HEK293T (cell line): Measurements from ENCODE around the gene MT2A.
A peak's percentile ranks its signal among the peaks of the same experiment; 100 is the strongest.

Experiments
- CTCF ChIA-PET: fragments of 350-600 bp; formaldehyde crosslinking; extraction: SDS; loops from one replicate; lab custom pipeline; 2021; ENCODE audit warnings: antibody characterized with exemption, inconsistent platforms; lab: Yijun Ruan, JAX
- POLR2A ChIA-PET: fragments of 350-600 bp; formaldehyde crosslinking; extraction: SDS; loops from one replicate; lab custom pipeline; 2020; ENCODE audit warnings: antibody characterized with exemption, inconsistent platforms; lab: Yijun Ruan, JAX
- DNase-seq: peaks from one replicate; pipeline ENCODE4 v3.0.0; 2012; ENCODE audit warnings: mixed read lengths; ENCODE audit errors: extremely low spot score
- ARNT ChIP-seq: fragments of 450-650 bp; IDR thresholded peaks from 2 replicates; pipeline ENCODE4 v1.6.1; 2017; ENCODE audit warnings: mild to moderate bottlenecking
- BHLHE40 ChIP-seq: fragments of 450-650 bp; IDR thresholded peaks from 2 replicates; pipeline ENCODE4 v1.6.1; 2016; ENCODE audit warnings: mild to moderate bottlenecking, moderate library complexity, borderline replicate concordance
- CTBP1 ChIP-seq: fragments of 450-650 bp; IDR thresholded peaks from 2 replicates; pipeline ENCODE4 v1.6.1; 2016; ENCODE audit warnings: borderline replicate concordance
- ELF4 ChIP-seq: fragments of 450-650 bp; IDR thresholded peaks from 2 replicates; pipeline ENCODE4 v1.6.1; 2017; ENCODE audit warnings: antibody characterized with exemption
- FOXA1 ChIP-seq: fragments of 450-650 bp; IDR thresholded peaks from 2 replicates; pipeline ENCODE4 v1.6.1; 2016; ENCODE audit warnings: mild to moderate bottlenecking
- FOXK2 ChIP-seq: fragments of 450-650 bp; IDR thresholded peaks from 2 replicates; pipeline ENCODE4 v1.6.1; 2016; ENCODE audit warnings: mild to moderate bottlenecking
- FOXM1 ChIP-seq: fragments of 450-650 bp; IDR thresholded peaks from 2 replicates; pipeline ENCODE4 v1.6.1; 2017; ENCODE audit warnings: mild to moderate bottlenecking, borderline replicate concordance
- HDGF ChIP-seq: fragments of 450-650 bp; IDR thresholded peaks from 2 replicates; pipeline ENCODE4 v1.6.1; 2017; ENCODE audit warnings: antibody characterized with exemption, borderline replicate concordance
- L3MBTL2 ChIP-seq: fragments of 450-650 bp; conservative IDR thresholded peaks from 2 replicates; pipeline ENCODE4 v1.6.1; 2016; ENCODE audit warnings: mild to moderate bottlenecking
- LEF1 ChIP-seq: fragments of 450-650 bp; IDR thresholded peaks from 2 replicates; pipeline ENCODE4 v1.6.1; 2017; ENCODE audit warnings: mild to moderate bottlenecking, borderline replicate concordance
- NFRKB ChIP-seq: fragments of 450-650 bp; IDR thresholded peaks from 2 replicates; pipeline ENCODE4 v1.6.1; 2016; ENCODE audit warnings: mild to moderate bottlenecking, moderate library complexity
- SP1 ChIP-seq: fragments of 450-650 bp; IDR thresholded peaks from 2 replicates; pipeline ENCODE4 v1.6.1; 2017
- SUZ12 ChIP-seq: fragments of 450-650 bp; IDR thresholded peaks from 2 replicates; pipeline ENCODE4 v1.6.1; 2016; ENCODE audit warnings: mild to moderate bottlenecking
- TARDBP ChIP-seq: fragments of 450-650 bp; IDR thresholded peaks from 2 replicates; pipeline ENCODE4 v1.6.1; 2016
- ZNF384 ChIP-seq: fragments of 450-650 bp; IDR thresholded peaks from 2 replicates; pipeline ENCODE4 v1.6.1; 2016
- TF ChIP-seq, protein P1 (sequence below): fragments of 450-650 bp; IDR thresholded peaks from 2 replicates; pipeline ENCODE4 v1.6.1; 2016

Gene MT2A

DNA sequence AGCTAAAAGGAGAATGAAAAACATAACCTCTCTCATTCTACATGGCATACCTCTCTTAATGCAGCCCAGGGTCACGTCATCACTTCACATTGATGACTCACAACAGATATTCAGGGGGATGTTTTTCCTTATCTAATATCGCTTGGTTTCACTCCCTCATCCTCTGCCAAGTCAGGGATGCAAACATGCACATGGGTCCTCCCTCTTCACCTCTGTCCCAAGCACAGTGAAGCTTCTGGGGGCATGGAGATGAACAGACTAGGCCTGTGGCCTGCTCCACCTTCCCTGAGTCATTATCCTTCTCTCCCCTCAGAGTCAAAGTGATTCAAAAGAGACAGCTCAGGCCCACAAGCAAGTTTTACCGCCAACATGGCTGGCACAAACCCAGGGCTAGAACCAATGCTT is 2.3 kb upstream of the MT2A start:
- CTCF ChIA-PET, result interaction anchor here (0.6 to 1.1 kb wide), 2 partner anchors 14 to 20 kb away, joined by 3 to 4 read pairs; partner anchors contain the start of gene MT1E
- POLR2A ChIA-PET, result no interaction called here
- DNase-seq, result no peak
- TF ChIP-seq NFRKB (no peak), ELF4 (no peak), ARNT (no peak), L3MBTL2 (no peak), BHLHE40 (no peak), TARDBP (no peak), FOXK2 (no peak), FOXM1 (no peak), HDGF (no peak), SP1 (no peak)
- TF ChIP-seq, protein P1, sequence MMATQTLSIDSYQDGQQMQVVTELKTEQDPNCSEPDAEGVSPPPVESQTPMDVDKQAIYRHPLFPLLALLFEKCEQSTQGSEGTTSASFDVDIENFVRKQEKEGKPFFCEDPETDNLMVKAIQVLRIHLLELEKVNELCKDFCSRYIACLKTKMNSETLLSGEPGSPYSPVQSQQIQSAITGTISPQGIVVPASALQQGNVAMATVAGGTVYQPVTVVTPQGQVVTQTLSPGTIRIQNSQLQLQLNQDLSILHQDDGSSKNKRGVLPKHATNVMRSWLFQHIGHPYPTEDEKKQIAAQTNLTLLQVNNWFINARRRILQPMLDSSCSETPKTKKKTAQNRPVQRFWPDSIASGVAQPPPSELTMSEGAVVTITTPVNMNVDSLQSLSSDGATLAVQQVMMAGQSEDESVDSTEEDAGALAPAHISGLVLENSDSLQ, result no peak

DNA sequence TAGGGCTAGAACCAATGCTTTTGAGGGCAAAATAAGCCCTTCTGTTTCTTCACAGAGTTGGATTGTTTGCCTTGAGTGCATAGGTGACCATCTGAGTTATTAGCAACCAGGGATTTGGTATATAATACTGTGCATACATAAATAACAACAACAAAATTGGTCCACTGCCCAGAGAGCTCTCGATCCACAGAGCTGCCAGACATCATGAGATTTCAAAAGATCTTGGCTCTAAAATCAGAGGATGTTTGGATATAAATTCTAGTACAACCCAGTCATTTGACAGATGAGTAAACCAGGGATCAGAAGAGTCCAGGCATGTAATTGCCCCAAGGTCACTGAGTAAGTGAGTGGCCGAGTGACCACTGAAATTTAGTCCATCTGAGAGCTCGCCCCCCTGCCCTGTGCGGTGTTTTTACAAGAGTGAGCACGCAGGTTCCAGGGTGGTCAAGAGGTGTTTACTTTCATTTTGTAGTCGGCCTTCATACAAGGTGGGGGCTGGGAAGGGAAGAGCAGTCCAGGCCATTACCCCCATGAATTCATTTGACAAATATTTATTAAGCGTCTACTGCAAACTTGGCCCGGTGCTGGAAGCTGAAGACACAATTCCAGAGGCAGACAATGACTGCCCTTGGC is 1.8 kb upstream of the MT2A start:
- TF ChIP-seq, protein P1, result no peak
- DNase-seq, result no peak
- ChIA-PET CTCF (interaction anchor here (0.6 to 1.1 kb wide), 2 partner anchors 15 to 19 kb away, joined by 3 to 4 read pairs; partner anchors contain the start of gene MT1E), POLR2A (no interaction called here)

DNA sequence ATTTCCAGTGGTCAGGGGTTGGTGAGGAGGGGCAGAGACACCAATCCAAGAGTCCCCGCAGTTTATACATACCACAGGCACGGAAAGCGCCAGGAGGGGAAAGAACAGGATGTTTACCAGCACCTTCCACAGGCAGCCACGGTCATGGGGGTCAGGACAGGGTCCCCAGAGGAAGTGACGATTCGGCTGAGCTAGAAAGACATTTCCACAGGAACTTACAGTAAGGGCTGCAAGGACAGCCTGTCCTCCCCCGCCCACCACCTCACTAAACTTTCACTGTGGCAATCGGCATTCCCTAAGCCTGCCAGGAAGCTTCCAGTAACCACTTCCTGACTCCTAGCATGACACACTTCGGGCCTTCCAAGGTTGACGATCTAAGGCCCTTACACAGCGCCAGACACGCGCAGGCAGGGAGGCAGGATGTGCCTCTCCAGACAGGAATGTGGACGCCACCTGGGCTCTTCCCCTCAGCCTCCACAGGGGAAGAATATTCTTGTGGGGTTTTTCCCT is 1.2 kb upstream of the MT2A start:
- TF ChIP-seq HDGF, result no peak
- TF ChIP-seq FOXK2, result no peak
- TF ChIP-seq ZNF384, result no peak
- no peak for TF ChIP-seq LEF1
- TF ChIP-seq FOXA1, result no peak
- TF ChIP-seq TARDBP, result no peak
- ChIA-PET CTCF (interaction anchor here (1.1 kb wide), 1 partner anchor 15 kb away, joined by 4 read pairs; no protein-coding TSS in a partner anchor), POLR2A (no interaction called here)
- no peak for DNase-seq

DNA sequence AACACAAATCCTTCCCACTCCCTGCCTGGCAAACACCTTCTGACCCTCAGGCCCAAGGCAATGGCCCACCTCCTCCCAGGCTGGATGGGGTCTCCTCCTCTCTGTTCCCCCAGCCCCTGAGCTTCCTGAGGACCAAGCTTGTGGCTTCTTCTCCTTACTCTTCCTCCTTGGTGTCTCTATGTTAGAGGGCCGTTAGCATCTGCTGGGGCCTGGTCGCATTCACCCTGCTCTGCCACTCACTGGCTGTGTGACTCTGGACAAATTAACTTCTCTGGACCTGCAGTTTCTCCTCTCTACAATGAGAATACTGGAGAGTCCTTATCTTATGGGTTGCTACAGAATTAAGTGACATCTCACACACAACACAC is 725 bp upstream of the MT2A start:
- ChIA-PET CTCF (no interaction called here), POLR2A (no interaction called here)
- DNase-seq, result no peak
- TF ChIP-seq BHLHE40 (no peak), LEF1 (no peak), NFRKB (no peak), HDGF (no peak), FOXM1 (no peak), ELF4 (no peak), ZNF384 (no peak), ARNT (no peak), TARDBP (no peak), SP1 (no peak), FOXA1 (no peak), FOXK2 (no peak), L3MBTL2 (no peak), CTBP1 (no peak), SUZ12 (no peak)
- TF ChIP-seq, protein P1, result no peak

DNA sequence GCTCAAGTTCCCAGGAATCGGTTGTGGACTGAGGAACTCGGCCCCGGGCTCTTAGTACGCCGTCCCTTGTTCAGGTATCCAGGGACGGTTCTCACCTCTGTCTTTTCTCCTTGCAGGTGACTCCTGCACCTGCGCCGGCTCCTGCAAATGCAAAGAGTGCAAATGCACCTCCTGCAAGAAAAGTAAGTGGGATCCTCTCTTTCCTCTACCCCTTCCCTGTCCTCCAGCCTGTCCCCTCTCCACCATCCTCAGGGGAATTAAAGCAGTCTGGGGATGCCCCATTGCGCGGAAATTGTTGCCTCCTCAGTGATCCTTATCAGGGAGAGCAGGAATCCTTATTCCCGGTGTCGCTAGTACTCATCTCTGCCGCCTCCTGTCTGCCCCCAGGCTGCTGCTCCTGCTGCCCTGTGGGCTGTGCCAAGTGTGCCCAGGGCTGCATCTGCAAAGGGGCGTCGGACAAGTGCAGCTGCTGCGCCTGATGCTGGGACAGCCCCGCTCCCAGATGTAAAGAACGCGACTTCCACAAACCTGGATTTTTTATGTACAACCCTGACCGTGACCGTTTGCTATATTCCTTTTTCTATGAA is 585 bp downstream of the MT2A start:
- POLR2A ChIA-PET, result interaction anchor here (1.0 kb wide), 5 partner anchors 9 to 93 kb away, joined by 3 to 8 read pairs (median 6); no protein-coding TSS in a partner anchor
- CTCF ChIA-PET, result interaction anchor here (0.7 to 1.9 kb wide), 2 partner anchors 93 to 147 kb away, joined by 4 to 5 read pairs; no protein-coding TSS in a partner anchor
- no peak for DNase-seq
- TF ChIP-seq FOXM1, result no peak
- no peak for TF ChIP-seq ZNF384
- TF ChIP-seq BHLHE40, result no peak
- no peak for TF ChIP-seq ELF4
- TF ChIP-seq LEF1, result no peak
- TF ChIP-seq SUZ12, result no peak
- TF ChIP-seq TARDBP, result no peak
- no peak for TF ChIP-seq NFRKB

DNA sequence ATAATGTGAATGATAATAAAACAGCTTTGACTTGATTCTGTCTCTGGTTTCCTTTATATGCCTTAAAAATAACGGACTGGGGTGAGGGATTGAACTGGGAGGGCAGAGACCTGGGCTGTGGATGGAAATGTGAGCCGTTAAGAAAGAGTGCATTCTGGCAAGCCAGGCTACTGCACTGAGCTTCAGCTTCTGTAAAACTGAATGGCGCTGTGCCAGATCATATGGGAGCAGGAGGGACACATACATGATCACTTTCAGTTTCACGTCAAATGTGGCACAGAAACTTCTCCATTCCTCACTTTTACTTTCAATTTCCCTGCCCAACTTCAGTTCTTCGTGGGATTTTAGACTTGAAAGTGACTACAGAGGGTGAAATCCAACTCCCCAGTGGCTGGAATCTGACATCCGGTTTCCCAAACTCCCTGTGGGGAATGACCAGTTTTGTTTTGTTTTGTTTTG is 1.1 kb downstream of the MT2A start:
- ChIA-PET POLR2A (no interaction called here), CTCF (interaction anchor here (0.7 to 1.9 kb wide), 2 partner anchors 92 to 148 kb away, joined by 4 to 5 read pairs; no protein-coding TSS in a partner anchor)
- DNase-seq, result peak; percentile 50
- no peak for TF ChIP-seq ZNF384
- no peak for TF ChIP-seq HDGF
- no peak for TF ChIP-seq CTBP1
- TF ChIP-seq FOXA1, result no peak
- no peak for TF ChIP-seq SP1
- no peak for TF ChIP-seq ELF4
- TF ChIP-seq NFRKB, result no peak
- no peak for TF ChIP-seq L3MBTL2
- no peak for TF ChIP-seq FOXK2
- TF ChIP-seq, protein P1, result no peak
- no peak for TF ChIP-seq SUZ12
- no peak for TF ChIP-seq FOXM1
- no peak for TF ChIP-seq TARDBP
- TF ChIP-seq ARNT, result no peak
- no peak for TF ChIP-seq LEF1
- no peak for TF ChIP-seq BHLHE40
